CD8-positive, alpha-beta memory T cell (primary cell): ENCODE measurements around the gene WBP11. TPM values are rescaled to one million over a fixed set of nuclear protein-coding genes. Genes with fewer than 3 reads are reported as not detected.

Experiments used
- CTCF ChIA-PET: fragments of 350-600 bp; sonication (Branson Sonifier 250); formaldehyde crosslinking; loops from one replicate; lab custom pipeline; 2021; ENCODE audit warnings: antibody characterized with exemption; lab: Charles Lee
- POLR2A ChIA-PET: fragments of 350-600 bp; sonication (Branson Sonifier 250); formaldehyde crosslinking; loops from one replicate; lab custom pipeline; 2021; ENCODE audit warnings: antibody characterized with exemption; lab: Charles Lee
- DNase-seq, 5 donors: peaks; one replicate each; pipeline versions ENCODE4 v3.0.0 to v3.0.0-alpha.2; 2020 to 2022; ENCODE audit warnings: mixed read lengths in 1 of 5
- H3K27ac ChIP-seq: one replicate; pipeline ENCODE4 v1.7.0; 2013; ENCODE audit warnings: low read depth, mild to moderate bottlenecking, low read length, moderate library complexity
- H3K27me3 ChIP-seq: 2 replicates; pipeline ENCODE4 v1.7.0; 2013; ENCODE audit warnings: low read length, mild to moderate bottlenecking; ENCODE audit not compliant: insufficient read depth, poor library complexity, severe bottlenecking
- H3K36me3 ChIP-seq: 2 replicates; pipeline ENCODE4 v1.7.0; 2013; ENCODE audit warnings: mild to moderate bottlenecking, low read length, moderate library complexity; ENCODE audit not compliant: insufficient read depth
- H3K4me1 ChIP-seq: 2 replicates; pipeline ENCODE4 v1.7.0; 2013; ENCODE audit warnings: mild to moderate bottlenecking, low read length, moderate library complexity; ENCODE audit not compliant: insufficient read depth
- H3K4me3 ChIP-seq: 2 replicates; pipeline ENCODE4 v1.7.0; 2013; ENCODE audit warnings: mild to moderate bottlenecking, low read length
- H3K9me3 ChIP-seq: 2 replicates; pipeline ENCODE4 v1.7.0; 2013; ENCODE audit warnings: mild to moderate bottlenecking, low read length
- H3K27ac Mint-ChIP-seq, 8 donors: one replicate each; pipeline ENCODE4 v1.8.0; 2020 to 2021; ENCODE audit warnings: mixed read lengths in 8 of 8, mild to moderate bottlenecking in 6 of 8, inconsistent platforms in 3 of 8, moderate library complexity in 3 of 8
- H3K27me3 Mint-ChIP-seq, 2 donors: one replicate each; pipeline ENCODE4 v1.8.0; 2020 to 2021; ENCODE audit warnings: mixed read lengths in 2 of 2, mild to moderate bottlenecking in 1 of 2, moderate library complexity in 1 of 2
- H3K36me3 Mint-ChIP-seq, 3 donors: one replicate each; pipeline ENCODE4 v1.8.0; 2020 to 2021; ENCODE audit warnings: mixed read lengths in 3 of 3, inconsistent platforms in 1 of 3, mild to moderate bottlenecking in 1 of 3
- H3K4me1 Mint-ChIP-seq, 3 donors: one replicate each; pipeline ENCODE4 v1.8.0; 2020 to 2021; ENCODE audit warnings: mixed read lengths in 3 of 3, inconsistent platforms in 1 of 3, mild to moderate bottlenecking in 1 of 3
- H3K4me3 Mint-ChIP-seq, 7 donors: one replicate each; pipeline ENCODE4 v1.8.0; 2020 to 2021; ENCODE audit warnings: mixed read lengths in 7 of 7, mild to moderate bottlenecking in 6 of 7, moderate library complexity in 4 of 7, inconsistent platforms in 2 of 7
- H3K9me3 Mint-ChIP-seq, 5 donors: one replicate each; pipeline ENCODE4 v1.8.0; 2020 to 2022; ENCODE audit warnings: mixed read lengths in 5 of 5, mild to moderate bottlenecking in 3 of 5, moderate library complexity in 2 of 5, inconsistent platforms in 1 of 5
- polyA plus RNA-seq: library from polyadenylated mRNA; unstranded; fragments of 300-500 nt; fragmentation: Illumina TruSeq; gene quantifications from one replicate; pipeline ENCODE4 v1.2.3, GENCODE V29; 2021
- total RNA-seq, 2 experiments: library from RNA; stranded (reverse); gene quantifications; one replicate each; pipeline ENCODE4 v1.2.3, GENCODE V29; 2021

Gene WBP11
- total and polyA plus RNA-seq, 3 experiments from 2014 or later, result 70.2 to 156 (median 149) TPM

DNA sequence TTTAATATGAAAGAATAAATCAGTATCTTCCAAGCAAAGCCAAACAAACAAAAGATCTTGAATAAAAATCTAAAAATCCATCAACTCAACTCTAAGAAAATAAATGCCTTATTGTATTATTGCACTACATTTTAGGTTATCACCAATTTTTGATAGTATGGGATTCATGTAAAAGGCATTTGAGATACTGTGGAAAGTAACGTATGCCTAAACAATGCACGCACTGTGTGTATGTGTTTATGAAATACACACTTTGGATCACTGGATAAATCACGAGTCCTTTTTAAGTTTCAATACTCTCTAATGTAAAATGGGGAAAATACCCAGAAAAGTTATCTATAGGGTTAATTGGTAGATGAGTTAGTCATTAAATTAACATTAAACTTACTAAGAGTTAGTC lies 17.7 kb downstream of the WBP11 start:
- CTCF ChIA-PET, result interaction anchor here (1.2 kb wide), 1 partner anchor 11 kb away, joined by 4 read pairs; a partner anchor contains a TSS

DNA sequence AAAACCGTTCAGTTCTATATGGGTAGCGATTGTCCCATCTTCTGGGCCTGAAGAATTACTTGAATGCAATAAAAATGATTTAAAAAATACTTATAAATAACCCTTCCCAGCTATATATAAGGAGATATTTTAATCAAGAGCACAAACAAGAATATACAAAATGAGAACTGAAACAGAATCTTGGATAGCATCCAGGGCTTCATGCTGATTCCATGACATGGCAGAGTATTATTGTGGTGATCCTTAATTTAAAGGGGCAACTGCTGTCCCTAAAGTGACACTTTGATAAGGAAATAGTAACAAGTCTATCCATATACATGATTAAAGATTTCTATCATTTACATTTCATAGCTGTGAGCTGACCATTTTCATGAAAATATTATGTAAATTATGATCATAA lies 18.8 kb downstream of the WBP11 start:
- no peaks in the 10 kb centered on the region for H3K9me3 Mint-ChIP-seq
- no peak overlapping the region for H3K4me3 Mint-ChIP-seq
- Histone ChIP-seq H3K27ac (no peak overlapping the region), H3K9me3 (no peaks in the 10 kb centered on the region), H3K4me1 (no peaks in the 10 kb centered on the region), H3K4me3 (no peak overlapping the region), H3K36me3 (peaks cover 22% of the 10 kb centered on the region), H3K27me3 (no peaks in the 10 kb centered on the region)
- peak overlapping the region in 3 of 8 donors; percentile 8 to 69 (median 32) for H3K27ac Mint-ChIP-seq
- ChIA-PET POLR2A (interaction anchor here (0.7 kb wide), 1 partner anchor 9 kb away, joined by 3 read pairs; no protein-coding TSS in a partner anchor), CTCF (interaction anchor here (1.1 to 1.9 kb wide), 3 partner anchors 10 to 19 kb away, joined by 3 to 5 read pairs (median 4); partner anchors contain the start of genes C12orf60 and WBP11)
- DNase-seq, result no peak
- H3K36me3 Mint-ChIP-seq, result peaks cover 8 to 56% (median 10%) of the 10 kb centered on the region in 3 donors
- no peaks in the 10 kb centered on the region for H3K27me3 Mint-ChIP-seq
- peaks cover 2 to 10% (median 6%) of the 10 kb centered on the region in 3 donors for H3K4me1 Mint-ChIP-seq

More for the DNA sequence above, 17.7 kb downstream of the WBP11 start:
- Mint-ChIP-seq H3K4me3 (no peak overlapping the region), H3K9me3 (no peaks in the 10 kb centered on the region), H3K36me3 (peaks cover 15 to 67% (median 19%) of the 10 kb centered on the region in 3 donors), H3K27me3 (no peaks in the 10 kb centered on the region), H3K27ac (no peak overlapping the region), H3K4me1 (peaks cover 2 to 10% (median 2%) of the 10 kb centered on the region in 3 donors)
- no peak for DNase-seq
- peaks cover 32% of the 10 kb centered on the region for H3K36me3 ChIP-seq
- no peak overlapping the region for H3K27ac ChIP-seq
- no peaks in the 10 kb centered on the region for H3K4me1 ChIP-seq
- no peaks in the 10 kb centered on the region for H3K9me3 ChIP-seq
- no peak overlapping the region for H3K4me3 ChIP-seq
- H3K27me3 ChIP-seq, result no peaks in the 10 kb centered on the region
- POLR2A ChIA-PET, result interaction anchor here (1.5 kb wide), 1 partner anchor 14 kb away, joined by 6 read pairs; a partner anchor contains a TSS

DNA sequence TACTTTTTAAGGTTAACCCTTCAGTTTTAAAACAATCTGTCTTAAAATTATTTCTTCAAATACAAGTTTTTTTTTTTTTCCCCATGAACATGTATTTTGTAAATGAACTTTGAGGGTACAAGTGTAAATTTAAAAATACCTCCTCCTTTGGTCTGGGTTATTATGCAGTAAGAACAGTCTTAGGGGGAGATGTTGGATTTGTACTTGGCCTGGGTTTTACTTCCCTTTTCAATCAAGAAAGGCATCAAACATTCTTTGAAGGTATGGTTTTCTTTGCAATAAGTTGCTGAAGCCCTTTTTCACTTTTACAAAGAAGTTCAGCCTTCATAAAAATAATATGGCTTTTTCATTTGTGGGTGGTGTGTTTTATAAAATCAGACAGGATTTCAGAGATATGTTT lies 20.5 kb downstream of the WBP11 start:
- ChIA-PET CTCF (interaction anchor here (1.0 to 2.4 kb wide), 3 partner anchors 8 to 12 kb away, joined by 3 to 11 read pairs (median 5); a partner anchor contains a TSS), POLR2A (interaction anchor here (2.1 to 2.3 kb wide), 2 partner anchors 11 to 13 kb away, joined by 8 to 12 read pairs; a partner anchor contains a TSS)
- Mint-ChIP-seq H3K4me1 (peaks cover 2 to 10% (median 6%) of the 10 kb centered on the region in 3 donors), H3K4me3 (no peak overlapping the region), H3K27me3 (no peaks in the 10 kb centered on the region), H3K27ac (peak overlapping the region in 1 of 8 donors; percentile 58), H3K9me3 (no peaks in the 10 kb centered on the region), H3K36me3 (peaks cover 5 to 39% (median 8%) of the 10 kb centered on the region in 3 donors)
- DNase-seq, result no peak
- Histone ChIP-seq H3K9me3 (no peaks in the 10 kb centered on the region), H3K4me1 (no peaks in the 10 kb centered on the region), H3K27ac (no peak overlapping the region), H3K36me3 (peaks cover 7% of the 10 kb centered on the region), H3K27me3 (no peaks in the 10 kb centered on the region), H3K4me3 (no peak overlapping the region)

DNA sequence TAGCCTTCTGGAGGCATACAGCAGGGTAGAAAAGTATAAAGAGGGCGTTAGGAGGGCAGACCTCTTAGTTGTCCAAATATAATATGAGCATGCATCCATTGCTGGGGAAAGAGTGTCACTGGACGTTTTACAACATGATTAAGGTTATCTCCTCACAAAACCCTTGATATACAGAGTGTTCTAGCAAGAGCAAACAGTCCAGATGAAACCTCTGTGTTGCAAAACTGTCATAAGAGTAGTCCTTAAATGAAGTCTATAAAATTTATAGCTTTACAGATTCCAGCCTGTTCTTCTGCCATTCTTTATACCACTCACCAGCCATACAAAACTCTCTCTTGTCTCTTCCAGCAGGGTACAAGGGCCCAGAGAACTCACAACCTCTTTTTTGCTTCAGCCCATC lies 21.7 kb downstream of the WBP11 start:
- Histone ChIP-seq H3K4me1 (no peaks in the 10 kb centered on the region), H3K27ac (no peak overlapping the region), H3K36me3 (peaks cover 4% of the 10 kb centered on the region), H3K4me3 (no peak overlapping the region), H3K9me3 (no peaks in the 10 kb centered on the region), H3K27me3 (no peaks in the 10 kb centered on the region)
- H3K27me3 Mint-ChIP-seq, result no peaks in the 10 kb centered on the region
- POLR2A ChIA-PET, result interaction anchor here (2.1 to 2.3 kb wide), 2 partner anchors 10 to 12 kb away, joined by 8 to 12 read pairs; a partner anchor contains a TSS
- peaks cover 2 to 14% (median 10%) of the 10 kb centered on the region in 3 donors for H3K4me1 Mint-ChIP-seq
- CTCF ChIA-PET, result interaction anchor here (0.8 to 2.4 kb wide), 3 partner anchors 8 to 24 kb away, joined by 3 to 11 read pairs (median 5); a partner anchor contains a TSS
- no peaks in the 10 kb centered on the region for H3K9me3 Mint-ChIP-seq
- DNase-seq, result no peak
- peaks cover 0 to 27% (median 1%) of the 10 kb centered on the region in 3 donors for H3K36me3 Mint-ChIP-seq
- H3K27ac Mint-ChIP-seq, result peak overlapping the region in 2 of 8 donors; percentile 36 to 71
- no peak overlapping the region for H3K4me3 Mint-ChIP-seq

DNA sequence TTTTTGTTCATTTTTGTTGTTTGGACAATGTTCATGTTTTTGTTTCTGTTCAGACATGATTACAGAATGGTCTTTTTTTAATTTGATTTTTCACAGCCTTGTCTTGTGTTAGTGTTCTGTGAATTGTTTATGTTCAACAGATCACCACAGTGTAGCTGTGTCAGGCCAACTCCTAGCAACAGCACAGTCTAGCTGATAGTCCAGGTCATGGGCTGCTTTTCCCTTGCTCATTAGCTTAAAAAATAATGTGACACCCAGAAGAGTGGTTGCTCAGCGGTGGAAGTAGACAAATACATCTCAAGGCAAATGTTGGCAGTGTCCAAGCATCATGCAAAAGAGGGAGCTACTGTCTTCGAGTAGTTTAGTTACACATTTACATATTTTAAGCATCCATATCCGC lies 22.4 kb downstream of the WBP11 start:
- no peaks in the 10 kb centered on the region for H3K9me3 ChIP-seq
- Mint-ChIP-seq H3K4me3 (no peak overlapping the region), H3K27ac (no peak overlapping the region)

DNA sequence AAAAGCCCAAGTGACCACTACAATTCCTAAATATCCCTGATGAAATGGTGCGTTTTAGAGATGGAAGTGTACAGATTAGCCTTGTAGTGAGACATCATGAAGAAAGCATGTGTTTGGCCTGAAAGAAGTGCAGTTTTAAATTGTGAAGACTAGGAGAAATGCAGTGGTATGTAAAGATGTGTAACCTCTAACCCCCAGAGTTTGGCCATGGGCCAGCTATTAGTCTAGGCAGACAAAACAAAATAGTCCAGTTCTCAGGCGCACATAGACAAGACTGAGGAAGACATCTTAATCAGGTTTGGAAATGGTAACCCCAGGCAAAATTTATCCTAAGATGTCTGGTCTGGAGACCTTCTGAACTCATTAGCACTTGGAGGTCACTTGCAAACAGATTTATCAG lies 23.4 kb downstream of the WBP11 start:
- H3K4me3 ChIP-seq, result no peak overlapping the region
- H3K9me3 ChIP-seq, result no peaks in the 10 kb centered on the region
- CTCF ChIA-PET, result no interaction called here
- Mint-ChIP-seq H3K36me3 (peaks cover 0 to 15% (median 0%) of the 10 kb centered on the region in 3 donors), H3K27me3 (no peaks in the 10 kb centered on the region), H3K4me1 (peaks cover 18 to 31% (median 27%) of the 10 kb centered on the region in 3 donors), H3K9me3 (no peaks in the 10 kb centered on the region), H3K4me3 (no peak overlapping the region), H3K27ac (no peak overlapping the region)
- peaks cover 11% of the 10 kb centered on the region for H3K4me1 ChIP-seq
- no peak for DNase-seq
- H3K36me3 ChIP-seq, result no peaks in the 10 kb centered on the region
- H3K27me3 ChIP-seq, result no peaks in the 10 kb centered on the region
- POLR2A ChIA-PET, result no interaction called here
- H3K27ac ChIP-seq, result no peak overlapping the region

More for the DNA sequence above, 22.4 kb downstream of the WBP11 start:
- ChIA-PET POLR2A (interaction anchor here (2.1 to 2.3 kb wide), 2 partner anchors 9 to 11 kb away, joined by 8 to 12 read pairs; a partner anchor contains a TSS), CTCF (interaction anchor here (2.4 kb wide), 1 partner anchor 11 kb away, joined by 11 read pairs; a partner anchor contains a TSS)
- peaks cover 2% of the 10 kb centered on the region for H3K4me1 ChIP-seq
- Mint-ChIP-seq H3K9me3 (no peaks in the 10 kb centered on the region), H3K27me3 (no peaks in the 10 kb centered on the region), H3K4me1 (peaks cover 9 to 21% (median 17%) of the 10 kb centered on the region in 3 donors), H3K36me3 (peaks cover 0 to 21% (median 0%) of the 10 kb centered on the region in 3 donors)
- H3K27me3 ChIP-seq, result no peaks in the 10 kb centered on the region
- no peak for DNase-seq
- no peaks in the 10 kb centered on the region for H3K36me3 ChIP-seq
- no peak overlapping the region for H3K4me3 ChIP-seq
- H3K27ac ChIP-seq, result no peak overlapping the region

DNA sequence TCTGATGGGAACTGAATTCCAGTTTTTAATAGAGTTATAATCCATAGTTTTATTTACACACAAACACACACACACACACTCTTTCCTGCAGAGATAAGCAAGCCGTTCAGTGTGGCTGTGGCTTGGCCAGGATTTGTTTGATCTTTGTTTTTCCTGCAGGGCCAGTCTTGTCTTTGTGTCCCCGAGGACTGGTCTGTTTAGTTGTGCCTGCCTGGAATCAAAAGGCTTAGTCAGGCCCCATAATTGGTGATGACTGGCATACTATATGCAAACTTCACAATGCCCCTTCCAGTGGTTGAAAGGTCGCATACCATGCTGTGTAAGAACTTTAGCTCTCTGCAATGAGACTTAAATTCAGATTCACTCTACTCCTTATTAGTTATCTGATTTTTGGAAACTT lies 26.0 kb downstream of the WBP11 start:
- Histone ChIP-seq H3K27me3 (no peaks in the 10 kb centered on the region), H3K36me3 (no peaks in the 10 kb centered on the region), H3K4me3 (no peak overlapping the region), H3K4me1 (peaks cover 25% of the 10 kb centered on the region), H3K27ac (no peak overlapping the region), H3K9me3 (no peaks in the 10 kb centered on the region)
- Mint-ChIP-seq H3K9me3 (no peaks in the 10 kb centered on the region), H3K27me3 (no peaks in the 10 kb centered on the region), H3K27ac (peak overlapping the region in 1 of 8 donors; percentile 93), H3K4me3 (peak overlapping the region in 1 of 7 donors; percentile 27), H3K4me1 (peaks cover 39 to 52% (median 46%) of the 10 kb centered on the region in 3 donors), H3K36me3 (peaks cover 0 to 12% (median 0%) of the 10 kb centered on the region in 3 donors)
- POLR2A ChIA-PET, result interaction anchor here (1.1 kb wide), 1 partner anchor 12 kb away, joined by 3 read pairs; no protein-coding TSS in a partner anchor
- no peak for DNase-seq
- CTCF ChIA-PET, result interaction anchor here (0.8 to 1.2 kb wide), 2 partner anchors 12 to 26 kb away, joined by 3 to 4 read pairs; partner anchors contain the start of genes C12orf60 and WBP11
